ENCODE data around the gene NPIPB6.

The NPIPB6 gene

DNA sequence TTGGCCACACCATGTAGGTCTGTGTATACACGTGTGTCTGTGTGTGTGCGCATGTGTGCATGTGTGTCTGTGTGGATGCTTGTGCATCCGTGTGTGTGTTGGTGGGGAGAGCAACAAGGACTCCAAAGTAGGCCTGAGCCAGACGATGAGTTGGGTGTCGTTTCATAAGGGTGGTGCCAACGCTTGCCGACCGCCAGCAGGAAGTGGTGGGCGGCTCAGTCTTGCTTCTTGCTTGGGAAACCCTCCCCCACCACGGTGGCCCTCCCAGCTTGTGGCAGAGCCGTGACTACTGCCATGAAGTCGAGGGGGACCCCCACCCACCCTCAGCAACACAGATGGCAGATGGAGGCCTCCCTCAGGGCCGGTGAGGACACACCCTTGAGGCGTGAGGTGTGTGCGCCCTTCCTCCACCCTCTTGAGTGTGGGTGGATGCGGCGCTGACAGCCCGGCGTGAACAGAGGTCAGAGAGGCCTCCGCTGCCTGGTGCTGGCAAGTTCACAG, 53.4 kb downstream of the NPIPB6 start:
- no peak for DNase-seq (ENCODE audit: low read depth in 1 of 2, low spot score in 1 of 2)
- no peak for TF ChIP-seq REST (IDR thresholded peaks at IDR 0.05; ENCODE audit: insufficient replicate concordance, low read depth)
- TF ChIP-seq SPI1 (IDR thresholded peaks at IDR 0.05; ENCODE audit: borderline replicate concordance, low read depth) = no peak
- TF ChIP-seq POLR2AphosphoS5 (IDR thresholded peaks at IDR 0.05; ENCODE audit: low read depth) = no peak
- TF ChIP-seq, protein P1, sequence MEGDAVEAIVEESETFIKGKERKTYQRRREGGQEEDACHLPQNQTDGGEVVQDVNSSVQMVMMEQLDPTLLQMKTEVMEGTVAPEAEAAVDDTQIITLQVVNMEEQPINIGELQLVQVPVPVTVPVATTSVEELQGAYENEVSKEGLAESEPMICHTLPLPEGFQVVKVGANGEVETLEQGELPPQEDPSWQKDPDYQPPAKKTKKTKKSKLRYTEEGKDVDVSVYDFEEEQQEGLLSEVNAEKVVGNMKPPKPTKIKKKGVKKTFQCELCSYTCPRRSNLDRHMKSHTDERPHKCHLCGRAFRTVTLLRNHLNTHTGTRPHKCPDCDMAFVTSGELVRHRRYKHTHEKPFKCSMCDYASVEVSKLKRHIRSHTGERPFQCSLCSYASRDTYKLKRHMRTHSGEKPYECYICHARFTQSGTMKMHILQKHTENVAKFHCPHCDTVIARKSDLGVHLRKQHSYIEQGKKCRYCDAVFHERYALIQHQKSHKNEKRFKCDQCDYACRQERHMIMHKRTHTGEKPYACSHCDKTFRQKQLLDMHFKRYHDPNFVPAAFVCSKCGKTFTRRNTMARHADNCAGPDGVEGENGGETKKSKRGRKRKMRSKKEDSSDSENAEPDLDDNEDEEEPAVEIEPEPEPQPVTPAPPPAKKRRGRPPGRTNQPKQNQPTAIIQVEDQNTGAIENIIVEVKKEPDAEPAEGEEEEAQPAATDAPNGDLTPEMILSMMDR (IDR thresholded peaks at IDR 0.05; ENCODE audit: insufficient read depth, low read length) = no peak
- TF ChIP-seq GABPA (IDR thresholded peaks at IDR 0.05; ENCODE audit: low read depth) = no peak
- Histone ChIP-seq H3K27ac (replicated peaks) (no peak overlapping the region), H3K27me3 (ENCODE audit: insufficient read depth, poor library complexity, severe bottlenecking) (no peaks in the 10 kb centered on the region), H3K4me3 (replicated peaks; ENCODE audit: insufficient read depth, low read length) (no peak overlapping the region)

DNA sequence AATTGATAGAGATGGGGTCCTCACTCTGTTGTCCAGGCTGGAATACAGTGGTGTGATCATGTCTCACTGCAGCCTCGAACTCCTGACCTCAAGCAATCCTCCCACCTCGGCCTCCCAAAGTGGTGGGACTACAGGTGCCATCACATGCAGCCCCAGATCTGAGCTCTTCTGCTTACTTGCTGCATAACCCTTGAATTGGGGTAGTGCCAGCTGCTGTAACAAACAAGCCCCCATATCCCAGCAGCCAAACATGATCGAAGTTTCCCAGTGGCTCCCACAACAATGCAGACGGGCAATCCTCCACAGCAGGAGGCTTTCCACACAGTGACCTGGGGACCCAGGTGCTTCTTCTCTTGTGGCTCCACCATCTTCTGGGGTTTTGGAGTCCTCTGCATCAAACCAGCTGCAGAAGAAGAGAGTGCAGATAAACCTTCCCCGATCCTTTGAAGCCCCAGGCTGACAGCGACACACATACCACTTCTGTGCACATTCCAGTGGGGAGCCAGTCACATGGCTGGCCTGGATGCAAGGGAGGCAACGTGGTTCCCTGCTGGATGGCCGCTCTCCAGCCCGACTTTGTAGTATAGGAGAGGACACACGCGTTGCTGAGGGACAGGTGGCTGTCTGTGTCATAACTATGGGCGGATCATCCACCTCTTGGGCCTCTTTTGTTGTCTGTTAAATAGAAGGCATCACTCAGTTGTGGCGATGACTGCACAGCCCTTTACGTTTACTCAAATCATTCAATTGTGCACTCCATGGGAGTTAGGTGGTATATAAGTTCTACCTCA, 54.3 kb downstream of the NPIPB6 start:
- Histone ChIP-seq H3K27ac (replicated peaks) (no peak overlapping the region), H3K4me3 (replicated peaks; ENCODE audit: insufficient read depth, low read length) (no peak overlapping the region), H3K27me3 (ENCODE audit: insufficient read depth, poor library complexity, severe bottlenecking) (no peaks in the 10 kb centered on the region)
- no peak for DNase-seq (ENCODE audit: low read depth in 1 of 2, low spot score in 1 of 2)
- TF ChIP-seq SPI1 (IDR thresholded peaks at IDR 0.05; ENCODE audit: borderline replicate concordance, low read depth) (no peak), REST (IDR thresholded peaks at IDR 0.05; ENCODE audit: insufficient replicate concordance, low read depth) (no peak), POLR2AphosphoS5 (IDR thresholded peaks at IDR 0.05; ENCODE audit: low read depth) (no peak), GABPA (IDR thresholded peaks at IDR 0.05; ENCODE audit: low read depth) (no peak)
- TF ChIP-seq, protein P1 (IDR thresholded peaks at IDR 0.05; ENCODE audit: insufficient read depth, low read length) = no peak

DNA sequence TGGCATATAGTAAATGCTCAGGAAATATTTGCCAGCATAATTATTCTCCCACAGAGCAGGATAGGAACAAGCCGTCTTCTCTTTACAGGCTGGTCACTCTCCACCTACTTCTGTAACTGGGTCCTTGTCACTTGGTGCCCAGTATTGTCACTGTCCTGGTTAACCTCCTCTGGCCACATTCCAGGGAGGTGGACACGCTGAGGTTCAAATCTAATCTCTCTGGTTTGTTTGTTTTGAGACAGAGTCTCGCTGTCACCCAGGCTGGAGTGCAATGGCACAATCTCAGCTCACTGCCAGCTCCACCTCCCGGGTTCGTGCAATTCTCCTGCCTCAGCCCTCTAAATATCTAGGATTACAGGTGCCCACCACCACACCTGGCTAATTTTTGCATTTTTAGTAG, 55.4 kb downstream of the NPIPB6 start:
- TF ChIP-seq, protein P1 (IDR thresholded peaks at IDR 0.05; ENCODE audit: insufficient read depth, low read length) = no peak
- TF ChIP-seq REST (IDR thresholded peaks at IDR 0.05; ENCODE audit: insufficient replicate concordance, low read depth) (no peak), GABPA (IDR thresholded peaks at IDR 0.05; ENCODE audit: low read depth) (no peak), POLR2AphosphoS5 (IDR thresholded peaks at IDR 0.05; ENCODE audit: low read depth) (no peak), SPI1 (IDR thresholded peaks at IDR 0.05; ENCODE audit: borderline replicate concordance, low read depth) (no peak)
- Histone ChIP-seq H3K27ac (replicated peaks) (no peak overlapping the region), H3K27me3 (ENCODE audit: insufficient read depth, poor library complexity, severe bottlenecking) (no peaks in the 10 kb centered on the region), H3K4me3 (replicated peaks; ENCODE audit: insufficient read depth, low read length) (no peak overlapping the region)
- DNase-seq (ENCODE audit: low read depth in 1 of 2, low spot score in 1 of 2) = no peak
